GM19035 (cell line): Measurements from ENCODE around the gene PLSCR5.

Experiments
- ATAC-seq: cut with Tn5 transposase; IDR thresholded peaks from one replicate; pipeline ENCODE4 v1.9.1; 2021; ENCODE audit not compliant: unreplicated experiment

The PLSCR5 gene

DNA sequence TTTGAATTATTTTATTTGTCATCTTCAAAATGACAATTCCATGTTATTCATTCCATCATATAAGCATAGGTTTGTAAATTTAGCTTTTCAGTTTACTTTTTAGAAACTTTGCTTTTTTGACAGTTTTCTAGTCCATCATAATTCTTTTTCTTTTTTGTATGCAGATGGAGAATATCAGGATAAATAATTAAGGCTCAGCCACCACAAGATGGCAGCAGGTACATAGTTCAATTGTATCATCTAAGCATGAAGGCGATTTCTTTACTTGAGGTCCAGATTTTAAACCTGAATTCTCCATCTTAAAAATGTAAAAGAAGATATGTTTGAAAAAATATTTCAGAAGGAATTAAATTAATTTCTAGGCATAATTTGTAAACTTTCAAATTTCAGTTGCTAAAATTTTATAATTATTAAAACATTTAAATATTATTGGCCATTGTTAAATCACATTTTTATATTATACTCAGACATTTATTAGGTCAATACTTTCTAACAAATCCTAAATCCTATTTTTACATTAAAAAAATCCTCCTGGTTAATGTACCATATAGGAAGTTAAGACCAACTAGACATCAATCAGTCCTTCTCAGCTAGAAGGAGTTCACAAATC is 15.1 kb downstream of the PLSCR5 start:
- peak; percentile 72 for ATAC-seq

DNA sequence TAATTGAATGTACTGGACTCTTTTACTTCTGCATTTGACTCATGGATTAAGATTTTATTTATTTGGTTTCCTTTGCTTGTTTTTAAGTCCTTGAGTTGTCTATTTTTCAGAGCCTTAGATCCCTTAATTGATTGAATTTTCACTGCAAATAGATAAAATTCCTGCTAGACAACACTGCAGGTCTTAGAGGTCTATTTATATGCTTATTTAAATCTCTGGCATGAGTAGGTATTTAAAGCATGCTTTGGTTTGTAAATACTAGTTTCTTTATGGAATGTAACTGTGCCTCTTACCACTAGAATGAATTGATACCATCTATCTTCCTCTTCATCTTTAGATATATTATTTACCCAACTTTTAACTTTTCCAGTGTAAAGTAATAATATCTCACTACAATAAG is 20.0 kb downstream of the PLSCR5 start:
- no peak for ATAC-seq

DNA sequence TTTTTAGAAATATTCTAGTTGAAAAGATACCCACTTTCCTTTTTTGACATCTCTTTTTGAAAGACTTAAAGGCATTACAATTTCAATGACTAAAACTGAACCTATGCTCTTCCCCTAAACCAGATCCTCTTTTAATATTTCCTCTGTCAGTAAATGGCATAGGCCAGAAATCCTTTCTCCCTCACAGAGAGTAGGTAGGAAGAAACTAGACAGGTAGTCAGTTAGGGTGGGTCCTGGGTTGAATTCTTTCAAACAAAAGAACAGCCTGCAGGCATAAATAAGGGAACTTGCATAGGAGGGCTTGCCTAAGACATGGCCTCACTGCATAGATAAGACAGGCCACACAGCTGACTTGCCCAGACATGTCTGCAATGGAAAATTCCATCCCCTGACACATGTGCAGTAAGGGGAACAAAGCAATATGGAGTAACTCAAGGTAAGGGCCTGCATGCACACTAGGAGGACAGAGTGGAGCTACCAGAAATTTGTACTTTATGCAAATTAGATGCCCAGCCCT is 23.1 kb downstream of the PLSCR5 start:
- ATAC-seq, result no peak

DNA sequence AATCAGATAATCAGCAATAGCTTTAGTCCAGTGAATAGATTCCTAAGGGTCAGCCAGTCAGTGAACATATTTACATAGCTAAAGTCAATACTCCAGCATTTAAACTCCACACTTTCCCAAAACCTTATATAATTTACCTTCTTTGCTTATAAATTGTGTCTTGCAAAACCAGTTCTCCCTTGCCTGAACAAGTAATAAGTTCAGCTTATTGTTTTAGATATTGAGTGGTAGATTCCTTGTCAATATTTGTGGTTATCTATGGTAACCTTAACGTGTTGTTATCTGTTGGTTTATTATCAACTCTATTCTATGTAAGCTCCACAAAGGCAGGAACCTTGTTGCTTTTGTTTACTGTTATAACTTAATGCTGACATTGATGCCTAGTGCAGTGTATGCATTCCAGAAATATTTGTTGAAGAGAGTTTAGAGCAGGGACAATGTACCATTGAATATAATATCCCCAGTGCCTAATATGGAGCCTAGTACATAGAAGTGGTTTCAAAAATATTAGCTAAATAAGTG is 24.0 kb downstream of the PLSCR5 start:
- ATAC-seq, result no peak

DNA sequence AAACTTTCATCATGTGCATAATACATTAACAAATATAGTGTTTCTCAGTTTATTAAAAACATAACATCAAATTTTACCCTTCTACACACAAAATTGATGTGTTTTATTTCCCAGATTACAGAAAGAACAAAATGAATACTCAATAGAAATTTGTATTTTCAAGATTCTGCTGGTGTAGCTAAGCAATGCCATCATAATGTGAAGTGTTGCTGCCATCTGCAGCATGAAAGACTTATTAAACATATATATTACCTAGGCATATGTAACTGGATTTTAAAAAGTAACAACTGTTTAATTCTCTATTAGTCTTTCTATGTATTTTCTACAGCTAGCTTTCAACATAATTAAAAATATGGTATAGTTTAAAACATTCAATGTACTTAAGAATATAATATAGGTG is 27.5 kb downstream of the PLSCR5 start:
- ATAC-seq, result peak; percentile 64

DNA sequence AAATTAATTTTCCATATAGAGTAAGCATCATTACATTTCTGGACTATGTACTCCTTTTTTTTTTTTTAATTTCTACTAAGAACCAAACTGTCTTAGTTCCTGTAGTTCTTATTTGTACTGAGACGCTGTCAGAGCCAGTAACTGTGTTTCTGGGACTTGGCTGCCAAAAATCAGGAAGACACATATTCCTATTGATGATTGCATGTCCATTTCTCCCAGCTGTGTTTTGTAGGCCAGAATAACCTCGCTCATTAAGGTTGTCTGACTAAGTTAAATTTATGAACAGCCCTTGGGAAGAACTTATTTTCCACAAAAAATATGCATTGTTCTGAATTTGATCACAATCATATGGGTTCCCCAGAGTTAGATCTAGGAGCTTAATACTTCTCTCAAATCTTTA is 29.5 kb downstream of the PLSCR5 start:
- no peak for ATAC-seq

DNA sequence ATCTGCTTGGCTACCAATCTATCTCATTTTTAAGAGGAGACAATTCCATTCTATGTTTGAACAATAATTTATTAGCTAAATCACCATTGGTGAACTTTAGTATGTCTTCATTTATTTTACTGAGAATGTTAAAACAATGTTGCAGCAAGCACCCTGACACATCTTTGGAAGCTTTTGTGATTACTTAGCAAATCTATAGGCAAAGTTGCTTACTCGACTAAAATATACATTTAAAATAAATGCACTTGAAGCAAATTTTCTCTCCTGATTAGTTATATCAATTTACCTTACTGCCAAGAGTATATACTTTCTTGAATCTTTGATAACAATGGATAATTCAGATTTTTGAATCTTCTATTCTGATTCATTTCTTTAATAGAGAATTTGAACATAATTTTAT is 31.0 kb downstream of the PLSCR5 start:
- no peak for ATAC-seq

DNA sequence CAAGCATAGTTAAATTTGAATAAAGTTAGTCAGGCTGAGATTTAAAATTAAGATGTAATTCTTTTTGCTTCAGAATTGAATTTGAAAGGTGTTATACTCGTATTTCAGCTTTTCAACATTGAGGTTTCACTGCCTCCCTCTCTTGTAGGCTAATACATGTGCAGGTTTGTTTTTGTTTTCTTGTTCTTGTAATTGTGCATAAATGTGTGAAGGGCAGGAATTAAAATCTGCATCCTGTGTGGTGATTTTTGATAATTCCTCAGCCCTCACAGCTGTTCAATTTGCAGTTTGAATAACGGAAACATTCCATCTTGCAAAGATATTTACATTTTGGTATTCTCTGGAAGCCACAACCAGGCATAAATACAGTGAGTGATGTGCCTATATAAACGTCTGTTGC is 35.8 kb downstream of the PLSCR5 start:
- no peak for ATAC-seq

DNA sequence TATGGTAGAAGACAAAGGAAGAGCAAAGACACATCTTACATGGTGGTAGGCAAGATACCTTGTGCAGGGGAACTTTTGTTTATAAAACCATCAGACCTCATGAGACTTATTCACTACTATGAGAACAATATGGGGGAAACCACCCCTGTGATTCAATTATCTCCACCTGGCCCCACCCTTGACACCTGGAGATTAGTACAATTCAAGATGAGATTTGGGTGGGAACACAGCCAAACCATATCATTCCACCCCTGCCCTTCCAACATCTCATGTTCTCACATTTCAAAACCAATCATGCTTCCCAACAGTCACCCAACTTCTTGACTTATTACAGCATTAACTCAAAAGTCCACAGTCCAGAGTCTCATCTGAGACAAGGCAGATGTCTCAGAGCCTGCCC is 39.0 kb downstream of the PLSCR5 start:
- no peak for ATAC-seq

DNA sequence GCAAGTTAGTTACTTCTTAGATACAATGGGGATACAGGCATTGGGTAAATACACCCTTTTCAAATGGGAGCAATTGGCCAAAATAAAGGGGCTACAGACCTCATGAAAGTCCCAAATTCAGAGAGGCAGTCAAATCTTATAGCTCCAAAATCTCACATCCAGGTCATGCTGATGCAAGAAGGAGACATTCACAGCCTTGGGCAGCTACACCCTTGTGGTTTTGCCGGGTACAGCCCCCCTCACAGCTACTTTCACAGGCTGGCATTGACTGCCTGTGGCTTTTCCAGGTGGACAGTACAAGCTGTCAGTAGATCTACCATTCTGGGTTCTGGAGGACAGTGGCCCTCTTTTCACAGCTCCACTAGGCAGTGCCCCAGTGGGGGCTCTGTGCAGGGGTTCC is 43.3 kb downstream of the PLSCR5 start:
- ATAC-seq, result no peak

DNA sequence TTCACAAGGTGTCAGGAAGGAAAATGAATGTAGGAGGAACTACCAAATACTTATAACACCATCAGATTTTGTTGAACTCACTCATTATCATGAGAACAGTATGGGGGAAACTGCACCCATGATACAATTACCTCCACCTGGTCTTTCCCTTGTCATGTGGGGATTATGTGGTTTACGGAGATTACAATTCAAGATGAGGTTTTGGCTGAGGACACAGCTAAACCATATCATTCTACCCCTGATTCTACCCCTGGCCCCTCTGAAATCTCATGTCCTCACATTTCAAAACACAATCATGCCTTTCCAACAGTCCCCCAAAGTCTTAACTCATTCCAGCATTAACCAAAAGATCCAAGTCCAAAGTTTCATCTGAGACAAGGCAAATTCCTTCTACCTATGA is 43.7 kb downstream of the PLSCR5 start:
- no peak for ATAC-seq

DNA sequence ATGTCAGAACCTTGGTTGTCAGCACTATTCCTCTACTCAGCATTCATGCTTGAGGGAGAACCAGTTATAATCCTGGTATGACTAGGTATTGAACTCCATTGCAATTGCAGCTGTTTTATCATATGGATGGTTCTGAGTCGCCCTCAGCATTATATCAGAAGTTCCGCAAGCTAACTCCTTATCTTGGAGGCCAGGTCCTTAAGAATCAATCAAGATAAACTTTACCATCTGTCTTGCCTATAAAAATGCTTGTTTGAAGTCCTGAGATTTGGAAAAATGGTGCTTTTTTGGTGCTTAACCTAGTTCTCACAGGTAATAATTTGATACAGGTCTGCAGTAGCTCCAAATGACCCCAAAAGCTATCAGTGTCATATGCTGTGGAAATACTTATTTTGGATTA is 44.5 kb downstream of the PLSCR5 start:
- ATAC-seq, result no peak

DNA sequence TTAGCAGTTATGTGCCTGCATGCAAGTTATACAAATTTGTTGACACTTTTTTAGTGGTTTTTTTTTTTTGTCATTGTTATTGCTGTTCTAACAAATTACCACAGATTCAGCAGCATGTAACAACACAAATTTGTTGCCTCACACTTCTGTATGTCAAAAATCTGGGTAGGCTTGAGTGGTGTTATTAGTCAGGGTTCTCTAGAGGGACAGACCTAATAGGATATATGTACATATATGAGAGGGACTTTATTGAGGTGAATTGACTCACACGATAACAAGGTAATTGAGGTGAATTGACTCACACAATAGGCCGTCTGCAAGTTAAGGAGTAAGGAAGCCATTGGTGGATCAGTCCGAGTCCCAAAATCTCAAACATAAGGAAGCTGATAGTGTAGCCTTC is 45.8 kb downstream of the PLSCR5 start:
- no peak for ATAC-seq

DNA sequence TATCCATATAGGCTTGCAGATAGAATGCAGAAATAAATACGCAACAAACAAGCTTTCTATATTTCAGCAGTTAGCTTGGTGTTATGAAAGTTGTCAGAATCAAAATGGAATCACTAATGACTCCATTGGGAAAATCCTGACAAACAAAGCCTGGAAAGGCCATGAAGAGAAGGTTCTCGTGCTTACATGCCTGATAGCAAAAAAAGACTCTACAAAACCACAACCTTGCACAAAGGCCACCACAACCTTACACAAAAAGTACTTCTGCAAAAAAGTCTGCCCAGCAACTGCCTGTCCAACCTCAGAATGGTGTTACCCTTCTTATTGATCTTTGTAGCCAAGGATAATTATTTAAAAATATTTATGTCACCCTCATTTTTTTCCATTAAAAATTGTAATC is 46.4 kb downstream of the PLSCR5 start:
- no peak for ATAC-seq

DNA sequence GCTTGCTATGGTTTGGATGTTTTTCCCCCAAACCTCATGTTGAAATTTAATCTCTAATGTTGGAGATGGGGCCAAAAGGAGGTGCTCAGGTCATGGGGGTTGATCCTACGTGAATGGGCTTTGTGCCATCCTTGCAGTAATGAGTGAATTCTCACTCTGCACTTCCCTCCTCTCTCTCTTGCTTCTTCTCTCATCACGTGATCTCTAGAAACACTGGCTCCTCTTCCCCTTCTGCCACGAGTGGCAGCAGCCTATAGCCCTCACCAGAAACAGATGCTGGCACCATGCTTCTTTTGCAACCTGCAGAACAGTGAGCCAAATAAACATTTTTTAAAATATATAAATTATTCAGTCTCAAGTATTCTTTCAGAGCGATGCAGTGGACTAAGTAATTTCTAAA is 47.4 kb downstream of the PLSCR5 start:
- ATAC-seq, result no peak

DNA sequence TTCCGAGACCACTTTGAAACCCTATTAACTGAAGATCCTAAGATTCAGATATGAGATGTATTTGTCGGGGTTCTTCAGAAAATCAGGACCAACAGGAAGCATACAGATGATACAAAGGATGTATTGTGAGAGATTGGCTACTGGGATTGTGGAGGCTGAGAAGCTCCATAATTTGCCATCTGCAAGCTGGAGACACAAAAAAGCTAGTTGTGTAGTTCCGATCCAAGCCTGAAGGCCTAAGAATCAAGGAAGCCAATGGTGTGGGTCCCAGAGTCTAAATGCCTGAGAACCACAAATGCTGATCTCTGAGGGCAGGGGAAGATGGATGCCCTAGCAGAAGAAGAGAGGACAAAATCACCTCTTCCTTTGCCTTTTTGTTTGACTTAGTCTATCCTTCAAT is 49.8 kb downstream of the PLSCR5 start:
- ATAC-seq, result no peak

DNA sequence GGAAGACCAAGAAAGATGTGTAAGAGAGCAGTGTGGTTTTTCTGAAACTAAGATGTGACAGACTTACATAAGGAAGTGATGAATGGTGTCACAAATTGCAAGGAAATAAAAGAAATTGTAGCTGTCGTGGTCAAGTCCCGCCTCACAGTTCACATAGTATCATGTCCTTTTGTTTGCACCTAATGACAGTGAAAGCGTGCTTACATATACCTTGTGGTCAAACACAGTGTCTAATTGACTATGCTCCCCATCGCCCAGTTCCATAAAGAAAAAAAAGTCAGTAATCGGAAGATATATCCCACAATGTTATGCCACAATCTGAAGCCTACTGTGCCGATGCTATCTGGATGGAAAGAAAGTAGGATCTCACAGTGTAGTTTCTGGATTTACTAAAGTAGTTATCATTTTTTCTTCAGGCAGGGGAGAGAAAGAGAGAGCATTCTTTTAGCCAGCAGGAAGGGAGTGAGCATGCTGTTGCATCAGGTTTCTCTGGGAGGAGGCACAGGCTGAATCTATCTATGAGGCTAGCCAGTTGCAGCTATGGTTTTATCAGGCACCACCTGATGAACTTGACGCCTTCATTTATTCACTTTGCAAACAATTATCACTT is 50.9 kb downstream of the PLSCR5 start:
- no peak for ATAC-seq

DNA sequence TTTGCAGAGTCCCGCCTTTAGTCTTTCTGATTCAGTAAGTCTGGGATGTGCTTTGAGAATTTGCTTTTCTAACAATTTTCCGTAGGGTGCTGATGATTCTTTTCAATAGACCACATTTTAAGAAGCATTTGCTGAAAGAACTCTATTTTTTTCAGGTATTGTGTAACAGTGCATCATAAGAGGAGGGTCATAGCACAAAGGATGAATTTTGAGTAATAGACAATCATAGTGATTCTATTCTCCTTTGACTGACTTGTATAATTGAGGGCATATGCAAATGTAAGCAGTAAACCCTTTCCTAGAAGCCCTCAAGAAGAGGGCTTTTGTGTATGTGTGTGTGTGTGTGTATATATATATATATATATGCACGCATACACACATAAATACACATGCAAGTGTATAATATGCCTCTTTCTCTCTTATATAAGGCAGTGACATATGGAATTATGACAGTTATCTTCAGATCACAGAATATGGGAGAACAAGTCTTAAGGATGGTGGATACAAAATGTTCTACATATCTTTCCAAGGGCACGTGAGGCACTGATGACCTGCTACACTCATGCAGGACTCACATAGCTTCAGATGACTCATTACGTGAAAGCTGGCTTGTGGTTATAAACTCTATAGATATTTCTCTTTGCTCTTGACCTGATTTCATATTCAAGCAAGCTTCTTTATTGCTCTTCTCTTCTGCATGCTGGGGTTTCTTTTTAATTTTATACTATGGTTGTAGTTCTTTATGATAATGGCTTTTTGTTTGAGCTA is 54.2 kb downstream of the PLSCR5 start:
- peak; percentile 95 for ATAC-seq

DNA sequence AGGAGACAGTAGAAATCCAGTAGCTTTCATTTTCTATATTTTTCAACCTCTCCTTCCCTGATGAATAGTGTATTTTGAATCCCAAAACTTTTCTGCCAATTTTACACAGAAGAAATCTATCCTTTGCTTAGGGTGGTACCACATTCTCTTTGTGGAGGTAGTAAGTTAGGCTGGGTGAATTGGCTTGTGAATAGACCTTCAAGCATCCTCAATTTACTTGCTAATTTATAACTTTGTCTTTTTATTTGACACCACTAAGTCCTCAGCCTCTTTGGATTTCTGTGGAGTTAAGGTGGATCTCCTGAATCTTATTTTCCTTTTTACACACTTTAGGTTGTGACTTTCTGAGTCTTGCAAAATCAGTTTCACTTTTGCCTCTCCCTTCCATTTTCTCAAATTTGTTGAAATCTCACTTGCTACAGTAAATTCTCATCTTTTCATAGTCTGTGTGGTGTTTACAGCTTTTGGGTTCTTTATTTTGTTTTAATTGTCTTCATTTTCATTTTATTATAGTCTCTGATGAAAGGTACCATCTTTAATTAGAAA is 55.0 kb downstream of the PLSCR5 start:
- no peak for ATAC-seq

DNA sequence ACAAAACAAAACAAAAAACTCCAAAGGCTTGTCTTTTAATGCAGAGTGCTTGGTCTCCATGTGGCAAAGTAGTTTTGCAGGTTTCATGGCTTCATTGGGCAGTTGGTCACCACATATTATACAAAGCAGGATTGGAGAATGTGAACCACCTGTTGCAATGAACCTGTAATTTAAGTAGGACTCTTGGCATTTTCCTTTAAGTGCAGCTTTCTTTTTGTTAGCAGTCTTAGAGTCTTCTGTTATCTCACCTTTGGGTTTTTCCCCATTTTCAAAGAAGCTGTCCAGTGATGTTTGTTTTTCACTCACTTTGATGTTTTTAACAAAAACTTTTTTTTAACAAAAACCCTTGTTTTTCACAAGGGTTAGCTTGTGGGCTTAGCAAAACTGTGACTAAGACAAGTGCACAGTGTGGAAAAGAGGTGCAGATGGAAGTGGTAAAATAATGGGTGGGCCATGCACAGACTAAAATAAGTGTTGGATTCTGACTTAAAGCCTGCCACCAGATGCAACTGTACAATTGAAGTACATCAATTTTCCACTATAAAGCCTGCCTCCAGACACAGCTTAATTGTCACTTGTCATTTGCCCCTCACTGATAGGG is 57.8 kb downstream of the PLSCR5 start:
- ATAC-seq, result no peak

DNA sequence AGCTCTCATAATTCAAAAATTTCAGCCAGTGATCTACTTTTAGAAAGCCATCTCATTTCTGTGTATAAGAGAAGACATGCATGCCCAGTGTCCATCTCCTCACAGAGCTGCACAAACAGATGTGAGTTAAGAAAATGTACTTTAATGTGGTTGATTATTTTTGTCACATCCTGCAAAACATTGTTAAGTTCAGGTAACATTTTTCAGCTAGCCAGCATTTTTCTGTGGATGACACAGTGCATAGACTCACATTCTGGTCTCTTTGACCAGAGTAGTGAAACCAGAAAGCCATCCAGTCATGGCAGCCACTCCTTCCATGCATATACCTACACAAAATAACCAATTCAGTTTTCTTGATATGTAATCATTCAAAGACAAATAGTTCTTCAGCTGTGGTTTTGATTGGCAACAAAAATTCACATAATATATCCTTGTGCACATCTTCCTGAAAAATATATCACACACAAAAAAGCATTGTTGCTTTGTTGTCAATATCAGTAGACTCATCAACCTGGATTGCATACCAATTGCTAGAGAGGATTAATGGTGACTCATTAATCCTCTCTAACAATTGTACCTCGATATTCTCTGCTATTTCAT is 58.7 kb downstream of the PLSCR5 start:
- no peak for ATAC-seq
